Activated naive CD4-positive, alpha-beta T cell treated with anti-CD3 and anti-CD28 coated beads, Interleukin-2, amount 50 U/mL, for 72 hours (primary cell): ENCODE results near the gene INPP4A. TPM values are rescaled to one million over a fixed set of nuclear protein-coding genes. Genes with fewer than 3 reads are reported as not detected.

ENCODE experiments used
- ATAC-seq, 2 donors: fragments of 150-1000 bp; cut with Tn5 transposase; 2 replicates each; pipeline ENCODE4 v1.10.0; 2021; ENCODE audit warnings: mild to moderate bottlenecking in 2 of 2, moderate library complexity in 2 of 2
- DNase-seq, 2 donors: peaks; one replicate each; pipeline ENCODE4 v3.0.0; 2021 to 2022; ENCODE audit warnings: low spot score in 2 of 2
- H3K27ac Mint-ChIP-seq, 2 donors: one replicate each; pipeline ENCODE4 v1.8.0; 2022; ENCODE audit warnings: mild to moderate bottlenecking in 2 of 2, mixed read lengths in 2 of 2
- H3K36me3 Mint-ChIP-seq, 2 donors: one replicate each; pipeline ENCODE4 v1.8.0; 2022; ENCODE audit warnings: mixed read lengths in 2 of 2
- H3K9me3 Mint-ChIP-seq, 2 donors: one replicate each; pipeline ENCODE4 v1.8.0; 2022; ENCODE audit warnings: mixed read lengths in 2 of 2
- total RNA-seq, 2 donors: library from RNA; stranded (reverse); gene quantifications; one replicate each; pipeline ENCODE4 v1.2.3, GENCODE V29; 2022

Gene INPP4A
- total RNA-seq, 2 donors from 2014 or later: 46.6 to 48.1 TPM

- DNase-seq: peak in 1 of 2 donors; percentile 16
- Mint-ChIP-seq H3K27ac (peak overlapping the region; percentile 70 to 93), H3K9me3 (no peaks in the 10 kb centered on the region), H3K36me3 (no peaks in the 10 kb centered on the region)
- no peak for ATAC-seq
These were observed 117.4 kb downstream of the INPP4A start for GRCh38 chr2:98561902-98562695.

- ATAC-seq (no peak), DNase-seq (peak in 1 of 2 donors; percentile 33)
- Mint-ChIP-seq H3K36me3 (no peaks in the 10 kb centered on the region), H3K27ac (peak overlapping the region in 1 of 2 donors; percentile 70), H3K9me3 (no peaks in the 10 kb centered on the region)
These were observed 118.7 kb downstream of the INPP4A start for GRCh38 chr2:98563394-98563793.

- no peak for DNase-seq
- Mint-ChIP-seq H3K27ac (peak overlapping the region in 1 of 2 donors; percentile 85), H3K36me3 (no peaks in the 10 kb centered on the region), H3K9me3 (no peaks in the 10 kb centered on the region)
- ATAC-seq: no peak
These were observed 120.0 kb downstream of the INPP4A start for GRCh38 chr2:98564541-98565132.

GRCh38 chr2:98565286-98565860 is 120.7 kb downstream of the INPP4A start:
- Mint-ChIP-seq H3K36me3 (no peaks in the 10 kb centered on the region), H3K9me3 (no peaks in the 10 kb centered on the region), H3K27ac (peak overlapping the region; percentile 28 to 85)
- DNase-seq (no peak), ATAC-seq (peak in 1 of 2 donors; percentile 34)

GRCh38 chr2:98565941-98566340 is 121.3 kb downstream of the INPP4A start:
- DNase-seq (peak in 1 of 2 donors; percentile 39), ATAC-seq (no peak)
- Mint-ChIP-seq H3K9me3 (no peaks in the 10 kb centered on the region), H3K36me3 (no peaks in the 10 kb centered on the region), H3K27ac (peak overlapping the region; percentile 28 to 93)

- ATAC-seq (peak in 1 of 2 donors; percentile 6), DNase-seq (no peak)
- Mint-ChIP-seq H3K27ac (peak overlapping the region in 1 of 2 donors; percentile 19), H3K36me3 (no peaks in the 10 kb centered on the region), H3K9me3 (no peaks in the 10 kb centered on the region)
These were observed 123.7 kb downstream of the INPP4A start for GRCh38 chr2:98568161-98568956.

- ATAC-seq (peak; percentile 80 to 81), DNase-seq (peak; percentile 61 to 86)
- Mint-ChIP-seq H3K27ac (peak overlapping the region; percentile 37 to 81), H3K9me3 (no peaks in the 10 kb centered on the region), H3K36me3 (no peaks in the 10 kb centered on the region)
These were observed 124.6 kb downstream of the INPP4A start for GRCh38 chr2:98569197-98569793.

GRCh38 chr2:98569915-98570314 is 125.3 kb downstream of the INPP4A start:
- no peak for DNase-seq
- Mint-ChIP-seq H3K27ac (peak overlapping the region; percentile 37 to 81), H3K9me3 (no peaks in the 10 kb centered on the region), H3K36me3 (no peaks in the 10 kb centered on the region)
- no peak for ATAC-seq

GRCh38 chr2:98570356-98570755 is 125.7 kb downstream of the INPP4A start:
- Mint-ChIP-seq H3K27ac (peak overlapping the region; percentile 37 to 81), H3K36me3 (no peaks in the 10 kb centered on the region), H3K9me3 (no peaks in the 10 kb centered on the region)
- DNase-seq (peak in 1 of 2 donors; percentile 41), ATAC-seq (no peak)

- no peak for ATAC-seq
- H3K27ac Mint-ChIP-seq: peak overlapping the region; percentile 44 to 48
- H3K9me3 Mint-ChIP-seq: no peaks in the 10 kb centered on the region
- peak in 1 of 2 donors; percentile 53 for DNase-seq
- no peaks in the 10 kb centered on the region for H3K36me3 Mint-ChIP-seq
These were observed 126.6 kb downstream of the INPP4A start for GRCh38 chr2:98571121-98571701.

- DNase-seq (peak in 1 of 2 donors; percentile 52), ATAC-seq (no peak)
- peak overlapping the region; percentile 48 to 68 for H3K27ac Mint-ChIP-seq
- H3K9me3 Mint-ChIP-seq: no peaks in the 10 kb centered on the region
- no peaks in the 10 kb centered on the region for H3K36me3 Mint-ChIP-seq
These were observed 127.1 kb downstream of the INPP4A start for GRCh38 chr2:98571796-98572195.

- H3K27ac Mint-ChIP-seq: peak overlapping the region; percentile 36 to 68
- no peaks in the 10 kb centered on the region for H3K36me3 Mint-ChIP-seq
- ATAC-seq (no peak), DNase-seq (peak in 1 of 2 donors; percentile 38)
- H3K9me3 Mint-ChIP-seq: no peaks in the 10 kb centered on the region
These were observed 127.6 kb downstream of the INPP4A start for GRCh38 chr2:98572211-98572610.

- Mint-ChIP-seq H3K27ac (peak overlapping the region in 1 of 2 donors; percentile 36), H3K36me3 (no peaks in the 10 kb centered on the region), H3K9me3 (no peaks in the 10 kb centered on the region)
- DNase-seq: peak in 1 of 2 donors; percentile 23
- no peak for ATAC-seq
These were observed 128.0 kb downstream of the INPP4A start for GRCh38 chr2:98572676-98573075.

- DNase-seq (peak in 1 of 2 donors; percentile 37), ATAC-seq (no peak)
- H3K9me3 Mint-ChIP-seq: no peaks in the 10 kb centered on the region
- H3K27ac Mint-ChIP-seq: peak overlapping the region in 1 of 2 donors; percentile 39
- H3K36me3 Mint-ChIP-seq: no peaks in the 10 kb centered on the region
These were observed 128.8 kb downstream of the INPP4A start for GRCh38 chr2:98573426-98573825.

- no peak for ATAC-seq
- H3K9me3 Mint-ChIP-seq: no peaks in the 10 kb centered on the region
These were observed 132.1 kb downstream of the INPP4A start for GRCh38 chr2:98576666-98577312.

More at GRCh38 chr2:98576666-98577312, 132.1 kb downstream of the INPP4A start:
- H3K27ac Mint-ChIP-seq: peak overlapping the region; percentile 20 to 65
- H3K36me3 Mint-ChIP-seq: no peaks in the 10 kb centered on the region
- no peak for DNase-seq
